ENCODE measurements around the gene NREP. TPM values are rescaled to one million over a fixed set of nuclear protein-coding genes. Genes with fewer than 3 reads are reported as not detected.

Gene NREP
- total and polyA plus RNA-seq, 4 experiments from 2014 or later: 0.25 to 0.80 (median 0.38) TPM

GRCh38 chr5:111753884-111754589 lies 3.0 kb downstream of the NREP start:
- Mint-ChIP-seq H3K4me3 (no peak overlapping the region), H3K4me1 (peaks cover 6 to 12% (median 8%) of the 10 kb centered on the region in 4 donors), H3K36me3 (peaks cover 0 to 1% of the 10 kb centered on the region in 2 donors), H3K27ac (no peak overlapping the region), H3K27me3 (peaks cover 5 to 6% of the 10 kb centered on the region in 2 donors), H3K9me3 (peaks cover 0 to 2% (median 0%) of the 10 kb centered on the region in 8 donors)
- ChIA-PET CTCF (ENCODE audit: partially characterized antibody) (no interaction called here), POLR2A (ENCODE audit: partially characterized antibody) (no interaction called here)
- H3K36me3 ChIP-seq (ENCODE audit: insufficient read depth, low read length): no peaks in the 10 kb centered on the region
- H3K9me3 ChIP-seq (ENCODE audit: control insufficient read depth in 1 of 2, low read length in 2 of 2): no peaks in the 10 kb centered on the region
- intact Hi-C loops (cut with micrococcal nuclease): no loop called here
- H3K4me3 ChIP-seq (ENCODE audit: low read length in 2 of 2): no peak overlapping the region
- H3K27me3 ChIP-seq (ENCODE audit: insufficient read depth, low read length): no peaks in the 10 kb centered on the region
- no peaks in the 10 kb centered on the region for H3K4me1 ChIP-seq (ENCODE audit: insufficient read depth, low read length)
- no peak overlapping the region for H3K27ac ChIP-seq (ENCODE audit: low read depth, low read length)
- no peak for DNase-seq

- intact Hi-C loops (cut with micrococcal nuclease): no loop called here
- no peaks in the 10 kb centered on the region for H3K27me3 ChIP-seq (ENCODE audit: insufficient read depth, low read length)
- POLR2A ChIA-PET (ENCODE audit: partially characterized antibody): no interaction called here
- Mint-ChIP-seq H3K4me3 (no peak overlapping the region), H3K36me3 (peaks cover 0 to 1% of the 10 kb centered on the region in 2 donors), H3K9me3 (peaks cover 0 to 2% (median 0%) of the 10 kb centered on the region in 8 donors), H3K4me1 (peaks cover 4 to 6% (median 5%) of the 10 kb centered on the region in 4 donors), H3K27me3 (peaks cover 4 to 8% of the 10 kb centered on the region in 2 donors), H3K27ac (no peak overlapping the region)
- CTCF ChIA-PET (ENCODE audit: partially characterized antibody): no interaction called here
- no peak overlapping the region for H3K4me3 ChIP-seq (ENCODE audit: low read length in 2 of 2)
- no peak for DNase-seq
- no peak overlapping the region for H3K27ac ChIP-seq (ENCODE audit: low read depth, low read length)
- H3K9me3 ChIP-seq (ENCODE audit: control insufficient read depth in 1 of 2, low read length in 2 of 2): no peaks in the 10 kb centered on the region
- no peaks in the 10 kb centered on the region for H3K36me3 ChIP-seq (ENCODE audit: insufficient read depth, low read length)
- no peaks in the 10 kb centered on the region for H3K4me1 ChIP-seq (ENCODE audit: insufficient read depth, low read length)
These were observed 4.5 kb downstream of the NREP start for GRCh38 chr5:111752426-111752965.

GRCh38 chr5:111749303-111750026 lies 7.5 kb downstream of the NREP start:
- H3K4me1 Mint-ChIP-seq: no peaks in the 10 kb centered on the region
- intact Hi-C loops (cut with micrococcal nuclease): no loop called here
- H3K4me1 ChIP-seq (ENCODE audit: insufficient read depth, low read length): no peaks in the 10 kb centered on the region
- H3K36me3 Mint-ChIP-seq: no peaks in the 10 kb centered on the region
- peaks cover 6 to 8% of the 10 kb centered on the region in 2 donors for H3K27me3 Mint-ChIP-seq
- CTCF ChIA-PET (ENCODE audit: partially characterized antibody): no interaction called here
- no peak for DNase-seq
- no peaks in the 10 kb centered on the region for H3K36me3 ChIP-seq (ENCODE audit: insufficient read depth, low read length)
- no peak overlapping the region for H3K27ac ChIP-seq (ENCODE audit: low read depth, low read length)
- peaks cover 0 to 2% (median 0%) of the 10 kb centered on the region in 8 donors for H3K9me3 Mint-ChIP-seq
- H3K27me3 ChIP-seq (ENCODE audit: insufficient read depth, low read length): no peaks in the 10 kb centered on the region
- no peaks in the 10 kb centered on the region for H3K9me3 ChIP-seq (ENCODE audit: control insufficient read depth in 1 of 2, low read length in 2 of 2)
- no peak overlapping the region for H3K4me3 Mint-ChIP-seq
- H3K27ac Mint-ChIP-seq: no peak overlapping the region
- no peak overlapping the region for H3K4me3 ChIP-seq (ENCODE audit: low read length in 2 of 2)
- POLR2A ChIA-PET (ENCODE audit: partially characterized antibody): no interaction called here

- H3K4me1 ChIP-seq (ENCODE audit: insufficient read depth, low read length): no peaks in the 10 kb centered on the region
- H3K4me1 Mint-ChIP-seq: no peaks in the 10 kb centered on the region
- DNase-seq: no peak
- no peak overlapping the region for H3K27ac ChIP-seq (ENCODE audit: low read depth, low read length)
- H3K36me3 ChIP-seq (ENCODE audit: insufficient read depth, low read length): no peaks in the 10 kb centered on the region
- no peak overlapping the region for H3K27ac Mint-ChIP-seq
- CTCF ChIA-PET (ENCODE audit: partially characterized antibody): no interaction called here
- peaks cover 0 to 2% (median 0%) of the 10 kb centered on the region in 8 donors for H3K9me3 Mint-ChIP-seq
- POLR2A ChIA-PET (ENCODE audit: partially characterized antibody): no interaction called here
- no peaks in the 10 kb centered on the region for H3K9me3 ChIP-seq (ENCODE audit: control insufficient read depth in 1 of 2, low read length in 2 of 2)
- H3K4me3 Mint-ChIP-seq: no peak overlapping the region
- H3K4me3 ChIP-seq (ENCODE audit: low read length in 2 of 2): no peak overlapping the region
- H3K27me3 Mint-ChIP-seq: peaks cover 4 to 8% of the 10 kb centered on the region in 2 donors
- no peaks in the 10 kb centered on the region for H3K27me3 ChIP-seq (ENCODE audit: insufficient read depth, low read length)
- intact Hi-C loops (cut with micrococcal nuclease): no loop called here
- H3K36me3 Mint-ChIP-seq: no peaks in the 10 kb centered on the region
These were observed 8.7 kb downstream of the NREP start for GRCh38 chr5:111748304-111748763.

GRCh38 chr5:111747337-111747736 lies 9.7 kb downstream of the NREP start:
- Mint-ChIP-seq H3K36me3 (no peaks in the 10 kb centered on the region), H3K9me3 (peaks cover 0 to 2% (median 0%) of the 10 kb centered on the region in 8 donors), H3K27ac (no peak overlapping the region), H3K4me1 (no peaks in the 10 kb centered on the region), H3K4me3 (no peak overlapping the region), H3K27me3 (peaks cover 4 to 7% of the 10 kb centered on the region in 2 donors)
- Histone ChIP-seq H3K27ac (ENCODE audit: low read depth, low read length) (no peak overlapping the region), H3K36me3 (ENCODE audit: insufficient read depth, low read length) (no peaks in the 10 kb centered on the region), H3K27me3 (ENCODE audit: insufficient read depth, low read length) (no peaks in the 10 kb centered on the region), H3K4me3 (ENCODE audit: low read length in 2 of 2) (no peak overlapping the region), H3K9me3 (ENCODE audit: control insufficient read depth in 1 of 2, low read length in 2 of 2) (no peaks in the 10 kb centered on the region), H3K4me1 (ENCODE audit: insufficient read depth, low read length) (no peaks in the 10 kb centered on the region)
- DNase-seq: no peak
- POLR2A ChIA-PET (ENCODE audit: partially characterized antibody): no interaction called here
- CTCF ChIA-PET (ENCODE audit: partially characterized antibody): no interaction called here
- intact Hi-C loops (cut with micrococcal nuclease): no loop called here

- Mint-ChIP-seq H3K9me3 (peaks cover 0 to 2% (median 0%) of the 10 kb centered on the region in 8 donors), H3K36me3 (no peaks in the 10 kb centered on the region), H3K4me3 (no peak overlapping the region), H3K27me3 (peaks cover 5 to 7% of the 10 kb centered on the region in 2 donors), H3K4me1 (no peaks in the 10 kb centered on the region), H3K27ac (no peak overlapping the region)
- H3K4me3 ChIP-seq (ENCODE audit: low read length in 2 of 2): no peak overlapping the region
- no peak for DNase-seq
- no peak overlapping the region for H3K27ac ChIP-seq (ENCODE audit: low read depth, low read length)
- H3K9me3 ChIP-seq (ENCODE audit: control insufficient read depth in 1 of 2, low read length in 2 of 2): no peaks in the 10 kb centered on the region
- H3K4me1 ChIP-seq (ENCODE audit: insufficient read depth, low read length): no peaks in the 10 kb centered on the region
- no peaks in the 10 kb centered on the region for H3K36me3 ChIP-seq (ENCODE audit: insufficient read depth, low read length)
- intact Hi-C loops (cut with micrococcal nuclease): no loop called here
- CTCF ChIA-PET (ENCODE audit: partially characterized antibody): no interaction called here
- H3K27me3 ChIP-seq (ENCODE audit: insufficient read depth, low read length): no peaks in the 10 kb centered on the region
- POLR2A ChIA-PET (ENCODE audit: partially characterized antibody): no interaction called here
These were observed 10.2 kb downstream of the NREP start for GRCh38 chr5:111746791-111747190.

GRCh38 chr5:111745075-111745739 lies 11.8 kb downstream of the NREP start:
- no peaks in the 10 kb centered on the region for H3K4me1 Mint-ChIP-seq
- no peaks in the 10 kb centered on the region for H3K36me3 Mint-ChIP-seq
- CTCF ChIA-PET (ENCODE audit: partially characterized antibody): no interaction called here
- intact Hi-C loops (cut with micrococcal nuclease): no loop called here
- no peak overlapping the region for H3K27ac Mint-ChIP-seq
- no peak for DNase-seq
- H3K4me1 ChIP-seq (ENCODE audit: insufficient read depth, low read length): no peaks in the 10 kb centered on the region
- no peaks in the 10 kb centered on the region for H3K27me3 ChIP-seq (ENCODE audit: insufficient read depth, low read length)
- H3K36me3 ChIP-seq (ENCODE audit: insufficient read depth, low read length): no peaks in the 10 kb centered on the region
- H3K27ac ChIP-seq (ENCODE audit: low read depth, low read length): no peak overlapping the region
- no peak overlapping the region for H3K4me3 ChIP-seq (ENCODE audit: low read length in 2 of 2)
- H3K27me3 Mint-ChIP-seq: peaks cover 8 to 10% of the 10 kb centered on the region in 2 donors
- no peak overlapping the region for H3K4me3 Mint-ChIP-seq
- H3K9me3 Mint-ChIP-seq: peaks cover 0 to 2% (median 0%) of the 10 kb centered on the region in 8 donors
- POLR2A ChIA-PET (ENCODE audit: partially characterized antibody): no interaction called here
- no peaks in the 10 kb centered on the region for H3K9me3 ChIP-seq (ENCODE audit: control insufficient read depth in 1 of 2, low read length in 2 of 2)

Measured in CD4-positive, alpha-beta memory T cell (primary cell).